Measurements from ENCODE around the gene EMC6. TPM values are rescaled to one million over a fixed set of nuclear protein-coding genes. Genes with fewer than 3 reads are reported as not detected.

Gene EMC6
- total and polyA plus RNA-seq, 2 of the 4 experiments (the other 2 are of a cell fraction): 10.9 to 80.5 TPM

- peaks cover 2% of the 10 kb centered on the region; the same call in 1 of the 2 replicates for H3K9me1 ChIP-seq (ENCODE audit: insufficient read depth, low read length)
- WGBS, 2 experiments (ENCODE audit: extremely low coverage in 2 of 2, insufficient read length in 1 of 2): 39% methylated on average over 2 of the region's 5 CpGs; no CpG with 5 or more reads in 1 of the 2 experiments
- no peak overlapping the region for H3K4me2 ChIP-seq (ENCODE audit: low read depth, low read length)
- no peak overlapping the region for H3K4ac ChIP-seq (ENCODE audit: low read depth, low read length)
- H2AK5ac ChIP-seq (ENCODE audit: low read depth, low read length): no peak overlapping the region
- H3K36me3 ChIP-seq (ENCODE audit: control insufficient read depth, insufficient read depth, low read length): peaks cover 26% of the 10 kb centered on the region
- BruUV-seq (replicated peaks): no TSS peak
- H3K27ac ChIP-seq (ENCODE audit: insufficient read depth, low read length): no peak overlapping the region
- no peak overlapping the region for H2BK20ac ChIP-seq (ENCODE audit: low read depth, low read length)
- H4K8ac ChIP-seq (ENCODE audit: low read depth in 2 of 2, low read length in 2 of 2): no peak overlapping the region
- H2AK9ac ChIP-seq (replicated peaks; ENCODE audit: low read depth, low read length, poor library complexity): no peak overlapping the region
- no peak overlapping the region for H3K56ac ChIP-seq (ENCODE audit: extremely low read depth, insufficient read depth, low read length)
- no peak overlapping the region for H4K91ac ChIP-seq (ENCODE audit: insufficient read depth, low read depth, low read length)
- no peak overlapping the region for H2AFZ ChIP-seq (replicated peaks; ENCODE audit: low read length, poor library complexity)
- TF ChIP-seq NFE2L2 (IDR thresholded peaks at IDR 0.05; ENCODE audit: low read depth, low read length): no peak
- no peak for TF ChIP-seq CTCF (conservative IDR thresholded peaks at IDR 0.05; ENCODE audit: low read depth, low read length)
- no peak for TF ChIP-seq BHLHE40 (IDR thresholded peaks at IDR 0.05; ENCODE audit: low read depth, low read length)
- no peak for TF ChIP-seq RFX5 (IDR thresholded peaks at IDR 0.05; ENCODE audit: low read depth, low read length)
- no peak for TF ChIP-seq CEBPB (IDR thresholded peaks at IDR 0.05; ENCODE audit: low read depth, low read length)
- TF ChIP-seq FOS (IDR thresholded peaks at IDR 0.05; ENCODE audit: low read depth, low read length): no peak
- no peak for TF ChIP-seq RAD21 (IDR thresholded peaks at IDR 0.05; ENCODE audit: low read length)
- TF ChIP-seq MAFK (IDR thresholded peaks at IDR 0.05; ENCODE audit: low read depth, low read length): no peak
- TF ChIP-seq USF2 (IDR thresholded peaks at IDR 0.05; ENCODE audit: low read depth, low read length): no peak
- intact Hi-C loops (cut with micrococcal nuclease) (loop anchor here (5.0 kb wide), 1 partner anchor 598 kb away; no protein-coding TSS in a partner anchor), dilution Hi-C loops (cut with HindIII; ENCODE audit: low sequenced_read_pairs, unreplicated experiment) (no loop called here), in situ Hi-C loops (cut with MboI; ENCODE audit: low sequenced_read_pairs) (loop anchor here (10.0 kb wide), 2 partner anchors 601 to 811 kb away; no protein-coding TSS in a partner anchor)
- H2BK15ac ChIP-seq (ENCODE audit: low read depth, low read length): no peak overlapping the region
- no peak for DNase-seq
- CTCF ChIA-PET: no interaction called here
- no peak overlapping the region for H4K5ac ChIP-seq (ENCODE audit: low read depth, low read length)
- no peak for ATAC-seq (ENCODE audit: low read depth)
- H3K27me3 ChIP-seq (ENCODE audit: control insufficient read depth, insufficient read depth, low read length): no peaks in the 10 kb centered on the region
- H3K9me3 ChIP-seq (ENCODE audit: control insufficient read depth, insufficient read depth, low read length): no peaks in the 10 kb centered on the region
- POLR2A ChIA-PET (ENCODE audit: unreplicated experiment): no interaction called here
- H3K18ac ChIP-seq (ENCODE audit: low read depth, low read length): no peak overlapping the region
- peaks cover 1% of the 10 kb centered on the region; the same call in 1 of the 2 replicates for H3K4me1 ChIP-seq (ENCODE audit: control insufficient read depth, insufficient read depth, low read length)
- H3K14ac ChIP-seq (replicated peaks; ENCODE audit: low read depth, low read length): no peak overlapping the region
- H2BK120ac ChIP-seq (ENCODE audit: low read depth, low read length): no peak overlapping the region
- no peak overlapping the region for H3K4me3 ChIP-seq (ENCODE audit: insufficient read depth, low read depth, low read length)
- peaks cover 2% of the 10 kb centered on the region; the same call in 1 of the 2 replicates for H4K20me1 ChIP-seq (ENCODE audit: insufficient read depth, low read length)
- peaks cover 0 to 4% of the 10 kb centered on the region in 2 experiments; a peak in 1 of 4 replicates for H3K79me1 ChIP-seq (ENCODE audit: low read depth in 1 of 2, low read length in 2 of 2)
- no peak overlapping the region for H2BK5ac ChIP-seq (ENCODE audit: low read depth, low read length, poor library complexity, severe bottlenecking)
- H3K23ac ChIP-seq (ENCODE audit: low read depth, low read length): no peak overlapping the region
- H3K9ac ChIP-seq (ENCODE audit: low read depth, low read length): no peak overlapping the region
These were observed 23.3 kb upstream of the EMC6 start for GRCh38 chr17:3645310-3645709.
